ENCODE measurements around the gene KNCN.

Gene KNCN

DNA sequence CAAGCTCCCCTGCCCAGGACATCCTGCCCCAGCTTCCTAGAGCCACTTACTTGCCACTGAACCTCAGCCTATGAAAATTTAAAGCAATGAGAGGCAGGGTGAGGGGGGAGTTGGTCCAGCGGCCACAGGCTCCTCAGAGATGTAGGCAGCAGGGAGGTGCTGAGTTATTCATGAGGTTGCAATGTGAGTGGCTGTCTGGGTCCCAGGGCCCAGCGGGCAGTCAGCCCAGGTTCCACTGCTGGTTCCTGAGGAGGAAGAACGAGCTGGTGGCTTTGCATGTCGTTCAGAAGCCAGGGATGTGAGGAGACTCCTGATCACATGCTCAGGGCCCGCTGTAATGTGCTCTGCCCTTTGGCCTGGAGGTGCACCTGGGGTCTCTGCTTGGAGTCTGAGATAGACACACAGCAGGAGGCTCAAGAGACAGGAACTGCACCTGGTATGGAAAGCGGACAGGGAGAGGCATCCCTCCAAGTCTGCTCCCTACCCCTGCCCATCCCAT lies at the start of gene KNCN:
KNCN (minus strand) TSS at position 51 of the 499 bp plus-strand sequence. CDS start 432 bp downstream, outside the sequence.
- no peak for DNase-seq

DNA sequence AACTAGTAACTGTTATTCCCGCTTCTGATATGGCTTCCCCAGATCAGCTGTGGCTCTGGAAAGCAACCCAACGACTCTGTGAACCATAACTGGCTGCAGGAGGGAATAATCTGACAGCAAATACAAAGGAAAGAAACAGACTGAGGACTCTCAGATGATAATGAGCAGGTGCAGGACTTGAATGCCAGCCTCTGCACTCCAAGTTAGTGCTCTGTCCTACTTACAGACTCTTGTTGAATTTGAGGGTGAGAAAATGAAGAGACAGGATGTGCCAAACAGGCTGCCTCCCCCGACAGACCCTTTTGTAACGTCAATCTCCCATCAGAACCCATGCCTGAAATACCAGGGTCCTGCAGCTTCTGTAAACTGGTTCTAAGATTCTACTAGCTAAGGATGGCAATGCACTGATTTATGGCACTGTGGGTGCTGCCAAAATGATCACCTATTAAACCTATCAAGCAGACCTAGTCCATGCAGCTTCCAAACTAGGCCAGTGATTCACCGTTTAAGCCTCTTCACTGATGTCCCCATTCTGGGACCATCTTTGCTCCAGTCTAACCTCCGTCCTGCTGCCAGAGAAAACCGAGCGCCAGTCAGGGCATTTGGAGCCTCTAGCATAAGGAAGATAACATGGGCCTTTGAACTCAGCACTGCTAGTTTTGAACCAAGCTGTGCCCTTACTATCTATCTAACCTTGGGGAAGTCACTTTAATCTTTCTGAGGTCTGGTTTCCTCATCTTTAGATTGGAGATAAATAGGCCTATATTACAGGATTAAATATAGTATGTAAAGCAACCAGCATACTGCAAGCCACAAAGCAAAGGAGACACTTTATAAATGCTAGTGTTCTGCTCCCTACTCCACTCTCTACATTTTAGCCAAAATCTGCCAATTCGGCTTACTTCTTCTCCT lies 47.9 kb upstream of the KNCN start:
- no peak for DNase-seq

DNA sequence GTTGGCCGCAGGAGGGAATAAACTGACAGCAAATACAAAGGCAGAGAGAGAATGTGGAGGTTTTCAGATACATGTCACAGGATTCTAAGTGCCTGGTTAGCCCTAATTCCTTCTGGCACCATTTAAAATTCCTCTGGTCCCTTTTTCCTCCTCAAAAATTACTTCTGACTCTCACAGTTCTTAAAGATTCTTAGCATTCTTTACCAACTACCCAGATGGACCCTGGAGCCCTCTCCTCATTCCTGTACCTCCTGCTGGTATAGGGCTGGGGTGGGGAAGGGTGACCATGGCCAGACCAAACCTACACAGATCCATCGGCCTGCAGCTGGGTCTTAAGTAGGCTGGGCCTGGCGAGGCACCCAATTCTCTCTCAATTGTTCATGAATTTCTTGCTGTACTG lies 45.4 kb upstream of the KNCN start:
- DNase-seq = no peak

DNA sequence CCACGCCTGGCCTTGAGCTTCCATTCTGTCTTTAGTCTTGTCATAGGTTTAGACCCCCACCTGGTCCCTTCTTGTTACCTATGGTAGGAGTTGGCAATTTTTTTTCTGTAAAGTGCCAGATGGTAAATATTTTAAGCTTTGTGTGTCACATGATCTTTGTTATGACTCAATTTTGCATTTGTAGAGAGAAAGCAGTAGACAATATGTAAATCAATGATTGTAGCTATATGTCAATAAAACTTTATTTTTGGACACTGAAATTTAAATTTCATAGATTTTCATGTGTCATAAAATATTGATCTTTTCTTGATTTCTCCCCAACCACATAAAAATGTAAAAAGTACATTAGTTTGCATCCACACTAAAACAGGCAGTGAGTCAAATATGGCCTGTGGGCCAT lies 44.6 kb upstream of the KNCN start:
- no peak for DNase-seq

DNA sequence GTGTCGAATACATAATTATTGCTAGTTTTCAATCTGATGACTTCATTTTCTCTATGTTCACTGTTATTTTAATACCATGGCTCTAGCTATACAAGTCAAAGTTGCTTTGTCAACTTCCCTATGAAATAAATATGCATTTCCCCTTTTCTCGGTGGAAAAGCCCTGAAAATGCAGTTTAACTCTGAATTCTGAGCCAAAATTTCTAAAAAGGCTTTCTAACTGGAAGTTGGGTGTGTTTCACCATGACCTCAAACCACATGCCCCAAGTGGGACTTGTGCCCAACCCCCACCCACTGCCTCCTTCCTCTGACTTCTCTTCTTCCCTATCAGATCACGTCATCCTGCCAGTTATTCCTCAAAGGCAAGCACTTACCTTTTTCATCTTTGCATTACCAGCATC lies 43.7 kb upstream of the KNCN start:
- DNase-seq = peak; percentile 31

DNA sequence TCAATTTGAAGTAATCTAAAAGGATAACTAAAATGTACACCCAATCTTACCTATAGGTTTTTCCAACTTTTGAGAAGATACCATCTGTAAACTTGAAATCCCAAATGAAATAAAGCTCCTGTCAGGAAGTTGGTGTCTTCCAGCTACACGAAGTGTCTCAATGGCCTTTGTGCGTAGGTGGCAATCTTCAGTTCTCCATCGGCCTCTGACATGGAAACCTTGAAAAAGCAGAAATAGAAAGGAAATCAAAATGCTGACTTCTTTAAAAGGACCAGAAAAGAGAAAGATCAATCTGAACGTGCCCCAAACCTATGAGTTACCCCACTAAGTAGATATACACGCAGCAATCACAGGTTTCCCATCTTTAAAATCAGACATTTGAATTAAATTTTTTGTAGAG lies 42.6 kb upstream of the KNCN start:
- DNase-seq = no peak

DNA sequence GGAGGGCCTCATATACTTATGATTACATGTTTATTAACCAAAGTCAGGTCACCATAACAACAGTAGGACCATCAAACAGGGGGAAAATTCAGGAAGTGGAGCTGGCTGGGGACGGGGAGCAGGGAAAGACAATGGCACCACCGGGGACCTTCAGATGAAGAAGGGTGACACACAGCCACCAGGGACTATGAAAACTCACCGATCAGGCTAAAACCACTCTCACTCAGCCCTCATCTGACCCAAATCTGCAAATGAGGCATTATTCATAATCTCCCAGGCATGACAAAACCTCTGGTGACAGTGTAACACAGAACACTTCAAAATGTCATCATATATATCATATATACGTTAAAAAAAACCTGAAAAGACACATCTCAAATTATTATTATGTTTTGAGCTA lies 41.4 kb upstream of the KNCN start:
- no peak for DNase-seq

DNA sequence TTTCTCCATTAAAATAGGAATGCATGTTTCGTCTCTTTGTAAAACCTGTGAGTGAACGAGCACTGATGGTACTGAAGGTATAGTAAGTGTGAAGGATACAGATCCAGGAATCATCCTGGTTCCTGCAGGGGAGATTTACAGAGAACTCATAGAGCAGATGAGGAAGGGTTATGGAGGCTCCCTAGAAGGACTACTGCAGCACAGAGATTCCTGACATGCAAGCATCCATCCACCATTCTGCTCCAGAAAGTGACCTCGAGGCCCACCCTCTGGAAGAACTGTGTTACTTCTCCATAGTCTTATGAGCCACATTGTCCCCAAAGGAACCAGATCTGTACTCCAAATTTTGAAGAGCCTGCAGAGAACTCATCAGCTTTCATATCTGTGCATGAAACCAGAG lies 38.1 kb upstream of the KNCN start:
- no peak for DNase-seq

DNA sequence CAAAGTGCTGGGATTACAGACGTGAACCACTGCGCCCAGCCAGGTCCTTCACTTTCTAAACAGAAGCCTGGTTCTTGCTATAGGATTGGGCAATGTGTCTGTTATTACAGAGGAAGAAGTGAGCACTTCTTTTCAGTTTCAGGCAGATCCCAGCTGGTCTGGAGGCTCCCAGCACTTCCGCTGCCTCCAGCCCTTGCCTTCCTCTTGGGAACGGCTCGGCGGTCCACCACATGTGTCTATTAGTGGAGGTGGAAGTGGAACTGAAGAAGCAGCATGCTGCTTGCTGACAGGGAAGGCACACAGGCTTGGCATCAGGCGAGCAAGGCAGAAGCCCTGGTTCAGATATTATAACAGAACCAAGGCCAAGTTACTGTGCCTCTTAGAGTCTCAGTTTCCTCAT lies 35.6 kb upstream of the KNCN start:
- no peak for DNase-seq

DNA sequence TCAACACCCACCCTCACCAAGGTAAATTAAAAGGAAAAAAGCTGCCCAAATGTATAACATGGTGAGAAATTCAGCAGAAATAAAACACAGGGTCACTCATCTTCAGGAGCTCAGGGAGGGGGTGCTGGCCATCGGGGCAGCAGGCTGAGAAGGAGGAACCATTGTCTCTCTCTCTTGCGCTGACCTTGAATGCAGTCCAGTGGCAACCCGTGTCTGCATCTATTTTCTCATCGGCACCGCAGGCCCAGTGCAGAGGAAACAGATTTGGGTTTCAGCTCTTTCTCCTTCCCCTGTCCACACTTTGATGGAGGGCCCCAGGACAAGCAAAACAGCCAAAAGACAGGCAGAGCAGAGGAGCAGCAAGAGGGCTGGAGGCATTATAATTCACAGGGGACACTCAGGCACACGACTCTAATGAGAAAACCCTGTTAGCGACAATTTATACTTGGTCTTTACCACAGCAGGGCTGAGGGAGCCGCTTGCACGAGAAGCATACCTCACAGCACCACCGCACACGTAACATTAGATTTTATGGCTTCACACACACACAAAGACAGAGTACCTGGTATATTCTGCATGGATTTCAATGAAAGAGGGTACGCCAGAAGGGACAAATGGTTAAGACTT lies 34.0 kb upstream of the KNCN start:
- no peak for DNase-seq

DNA sequence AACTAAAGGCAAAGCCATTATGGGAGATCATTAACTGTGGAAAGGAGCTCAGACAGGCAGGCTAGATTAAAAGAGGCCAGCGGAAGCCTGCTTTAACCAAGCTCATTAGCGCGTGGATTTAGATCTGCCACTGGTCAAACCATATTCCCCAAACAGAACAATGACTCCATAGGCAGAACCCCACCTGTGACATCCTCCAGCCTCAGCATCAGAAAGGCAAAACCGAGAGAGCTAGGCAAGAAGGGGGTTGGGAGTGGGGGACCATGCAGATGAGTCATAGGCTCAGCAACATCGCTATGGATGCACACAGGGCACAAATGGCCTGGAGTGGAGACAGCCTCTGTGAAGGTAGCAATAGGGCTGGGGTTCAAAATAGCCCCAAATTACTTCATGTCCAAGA lies 32.0 kb upstream of the KNCN start:
- no peak for DNase-seq

DNA sequence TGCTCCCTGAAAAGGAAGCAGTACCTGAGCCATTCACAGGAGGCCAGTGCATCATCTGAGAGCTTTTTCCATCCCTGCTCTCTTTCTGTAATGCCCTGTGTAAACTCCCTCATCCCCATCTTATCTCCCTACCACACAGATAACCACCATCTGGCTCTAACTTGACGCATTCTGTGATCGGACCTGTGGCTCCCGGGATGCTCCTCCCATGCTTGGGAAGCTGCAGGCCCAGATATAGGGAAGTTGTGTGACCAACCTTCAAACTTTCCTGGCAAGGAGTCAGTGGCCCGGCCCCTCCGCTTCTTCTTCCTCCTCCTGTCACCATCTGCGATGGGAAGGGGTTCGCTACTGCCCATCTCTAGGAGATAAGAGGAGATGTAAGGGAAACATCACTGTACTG lies 31.5 kb upstream of the KNCN start:
- DNase-seq = no peak

DNA sequence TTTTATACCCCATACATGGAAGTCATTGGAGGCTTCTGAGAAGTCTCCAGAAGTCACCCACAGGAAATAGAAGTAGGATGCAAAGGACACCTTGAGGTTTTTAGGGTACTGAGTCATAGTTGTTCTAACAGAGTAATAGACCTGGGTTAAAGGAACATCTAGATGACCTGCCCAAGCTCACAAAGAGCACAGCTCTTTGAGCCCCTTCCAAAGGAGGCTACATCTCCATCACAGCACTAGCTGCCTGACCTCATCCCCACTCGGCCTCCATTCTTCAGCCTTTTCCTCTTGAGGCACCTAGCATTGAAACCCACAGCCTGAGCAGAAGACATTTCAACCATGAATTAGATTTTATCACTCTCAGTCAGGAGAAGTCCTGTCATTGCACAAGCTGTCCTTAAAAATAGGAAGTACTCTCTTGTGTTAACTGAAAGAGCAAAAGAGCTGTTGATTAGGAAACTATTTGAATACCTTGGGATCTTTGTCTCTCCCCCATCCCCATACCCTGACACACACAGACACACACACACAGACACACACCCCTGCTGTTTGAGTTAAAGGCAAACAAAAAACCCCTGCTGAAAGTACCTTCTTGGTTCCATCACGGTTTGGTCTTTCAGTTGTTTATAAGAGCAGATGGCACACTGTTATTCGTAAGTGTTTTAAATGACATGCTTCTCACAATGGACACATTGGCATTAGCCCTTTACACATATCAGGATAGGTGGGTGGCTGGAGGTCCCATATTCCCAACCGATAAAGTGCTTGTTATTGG lies 30.4 kb upstream of the KNCN start:
- peak; percentile 7 for DNase-seq

DNA sequence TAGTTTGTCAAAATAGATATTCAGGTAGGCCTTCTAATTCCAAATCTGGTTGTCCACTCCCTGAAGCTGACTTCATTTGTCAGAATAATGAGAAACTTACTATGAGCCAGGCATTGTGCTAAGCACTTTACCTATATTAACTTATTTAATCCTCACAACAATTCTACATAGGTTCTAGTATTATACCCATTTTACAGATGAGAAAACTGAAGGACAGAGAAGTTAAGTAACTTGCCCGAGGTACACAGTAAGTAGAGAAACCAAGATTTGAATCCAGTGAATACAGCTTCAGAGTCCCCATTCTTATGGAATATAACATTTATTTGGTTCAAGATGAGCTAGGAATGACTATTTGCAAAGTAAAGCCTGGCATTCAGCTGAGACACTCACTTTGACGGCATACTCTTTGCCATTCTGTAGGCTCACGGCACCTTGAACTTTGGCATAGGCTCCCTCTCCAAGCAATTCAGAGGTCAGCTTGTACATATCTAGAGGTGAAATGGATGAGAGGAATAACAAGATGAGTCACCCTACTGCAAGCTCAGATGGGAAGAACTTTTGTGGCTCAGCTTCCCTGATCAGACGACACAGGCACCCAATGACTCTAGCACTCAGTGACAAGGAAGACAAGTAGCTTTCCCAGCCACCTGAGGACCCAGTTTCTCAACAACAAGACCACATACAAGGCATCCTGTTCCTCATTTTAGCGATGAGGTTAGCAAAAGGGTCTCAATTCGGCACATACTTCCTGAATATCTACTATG lies 28.9 kb upstream of the KNCN start:
- no peak for DNase-seq

DNA sequence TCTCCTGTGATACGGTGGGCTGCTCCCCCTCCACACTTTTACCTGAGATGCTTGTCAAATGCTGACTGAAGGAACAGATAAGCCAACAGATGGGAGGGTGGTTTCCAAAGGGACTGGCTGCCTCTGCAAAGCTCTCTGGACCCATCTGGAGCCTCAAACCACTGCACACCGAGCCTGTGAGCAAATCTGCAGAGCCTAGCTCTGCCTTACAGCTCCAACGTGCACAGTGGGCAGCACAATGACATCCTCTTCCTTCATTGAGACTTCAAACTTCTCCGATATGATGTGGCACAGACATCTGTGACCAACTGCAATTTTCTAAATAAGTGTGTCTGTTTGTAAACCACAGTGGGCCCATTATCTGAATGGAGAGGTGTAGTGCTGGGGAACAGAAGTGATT lies 26.2 kb upstream of the KNCN start:
- no peak for DNase-seq

DNA sequence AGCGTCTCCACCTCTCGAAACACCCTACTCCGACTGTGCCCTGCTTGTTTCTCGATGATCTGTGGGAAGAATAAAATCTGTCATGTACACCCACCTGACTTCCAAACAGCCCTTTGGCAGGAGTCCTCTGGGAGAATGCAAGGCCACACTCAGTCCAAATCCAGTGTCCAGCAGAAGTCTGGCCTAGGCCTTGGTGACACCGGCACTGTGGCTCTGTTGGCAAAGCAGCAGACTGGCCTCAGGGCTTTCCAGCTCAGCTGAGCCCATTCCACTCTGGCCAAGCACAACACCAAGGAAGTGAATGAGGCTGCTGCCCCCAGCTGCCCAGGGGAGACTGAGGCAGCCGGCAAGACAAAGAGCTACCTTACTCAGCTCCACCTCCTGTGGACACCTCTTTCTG lies 25.1 kb upstream of the KNCN start:
- no peak for DNase-seq

DNA sequence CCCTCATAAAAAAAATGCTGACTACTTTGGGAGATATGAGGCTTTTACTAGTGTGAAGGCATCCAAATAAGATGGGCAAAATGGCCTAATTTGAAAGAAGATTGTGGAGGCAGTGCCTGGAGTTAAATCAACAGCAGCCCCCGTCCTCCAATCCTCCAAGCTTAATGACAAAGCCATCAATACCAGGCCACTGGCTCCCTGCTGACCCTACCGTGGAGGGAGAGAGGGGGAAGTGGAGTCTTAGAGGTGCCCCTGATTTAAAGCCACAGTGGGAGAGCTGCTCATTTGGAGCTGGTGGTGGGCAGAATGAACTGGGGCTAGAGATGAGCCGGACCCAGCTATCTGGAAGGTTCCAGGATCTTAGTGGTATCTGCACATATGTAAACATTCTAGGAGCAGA lies 24.3 kb upstream of the KNCN start:
- DNase-seq = no peak

DNA sequence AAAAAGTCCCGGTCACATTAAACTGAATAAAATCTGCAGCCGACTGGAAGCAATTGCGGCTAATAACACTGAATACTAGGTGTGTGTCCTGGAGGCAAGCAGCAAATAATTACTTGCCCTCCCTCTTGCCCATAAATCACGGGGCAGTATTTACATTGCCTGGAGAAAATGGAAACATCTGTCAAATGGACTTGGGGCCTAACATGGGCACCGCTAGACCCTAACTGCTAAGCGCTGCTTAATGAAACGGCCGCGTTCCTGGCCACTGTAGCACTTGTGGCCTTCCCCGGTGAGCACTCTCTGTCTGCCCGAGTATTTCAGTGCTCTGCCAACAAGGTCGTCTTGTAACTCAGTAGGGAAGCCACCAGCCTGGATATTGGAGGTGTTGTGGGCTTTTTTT lies 23.9 kb upstream of the KNCN start:
- no peak for DNase-seq

DNA sequence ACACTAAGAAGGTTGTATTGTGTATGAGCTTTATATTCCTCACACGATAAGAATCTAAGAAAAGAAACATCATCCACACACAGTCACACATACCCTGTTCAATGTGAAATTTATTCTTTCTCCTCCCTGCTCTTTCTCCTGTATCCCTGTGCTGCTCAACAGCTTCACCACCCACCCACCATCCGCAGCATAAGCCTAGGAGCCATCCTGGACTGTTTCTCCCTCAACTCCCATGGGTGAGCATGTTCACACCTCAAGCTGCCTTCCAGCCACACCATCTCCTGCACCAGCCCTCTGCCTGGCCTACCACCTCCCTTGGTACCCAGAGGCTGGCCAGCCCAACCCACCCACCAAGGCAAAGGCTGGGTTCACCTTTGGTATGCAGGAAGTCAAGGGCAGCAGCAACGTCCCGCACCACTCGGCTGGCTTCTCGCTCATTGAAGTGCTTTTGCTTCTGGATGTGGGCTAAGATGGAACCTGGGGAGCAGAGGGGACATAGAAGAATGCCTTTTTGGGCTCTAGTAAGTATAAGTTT lies 20.3 kb upstream of the KNCN start:
- DNase-seq = no peak

DNA sequence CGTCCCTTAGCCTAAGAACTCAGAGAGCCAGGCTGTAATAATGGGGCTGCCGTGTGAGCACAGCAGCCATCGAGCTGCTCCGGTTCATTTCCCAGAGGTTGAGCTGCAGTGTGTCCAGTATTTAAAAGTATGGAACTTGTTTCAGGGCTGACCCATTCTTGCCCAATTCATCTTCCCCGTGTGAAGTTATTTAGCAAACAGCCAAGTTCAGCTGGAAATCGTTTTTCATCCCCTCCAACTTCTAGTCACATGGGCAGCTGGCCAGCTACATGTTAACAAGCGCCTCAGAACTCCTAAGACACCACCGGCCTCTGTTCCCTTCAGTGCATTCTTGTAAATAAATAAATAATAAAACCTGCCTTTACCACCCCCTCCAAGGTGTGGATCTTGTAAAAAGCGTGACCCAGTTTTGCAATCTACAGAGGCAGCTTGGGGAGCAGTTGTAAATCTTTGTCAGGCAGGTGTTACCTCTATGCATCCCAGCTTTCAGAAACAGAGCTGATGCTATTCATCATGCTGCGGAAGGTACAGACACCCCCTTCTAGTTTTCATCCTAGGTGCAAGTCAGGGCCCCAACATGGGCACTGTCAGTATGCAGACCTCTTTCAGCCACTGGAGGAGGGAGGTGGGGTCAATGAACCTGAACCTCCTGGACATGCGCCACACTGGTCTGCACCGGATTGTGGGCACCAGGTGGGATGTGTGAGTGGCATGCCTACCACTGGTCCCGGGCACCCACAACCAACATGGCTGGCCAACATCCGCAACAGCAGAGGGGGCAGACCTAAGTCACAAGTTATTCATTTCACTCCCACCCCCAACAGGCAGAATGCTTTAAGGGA lies 18.7 kb upstream of the KNCN start:
- no peak for DNase-seq

DNA sequence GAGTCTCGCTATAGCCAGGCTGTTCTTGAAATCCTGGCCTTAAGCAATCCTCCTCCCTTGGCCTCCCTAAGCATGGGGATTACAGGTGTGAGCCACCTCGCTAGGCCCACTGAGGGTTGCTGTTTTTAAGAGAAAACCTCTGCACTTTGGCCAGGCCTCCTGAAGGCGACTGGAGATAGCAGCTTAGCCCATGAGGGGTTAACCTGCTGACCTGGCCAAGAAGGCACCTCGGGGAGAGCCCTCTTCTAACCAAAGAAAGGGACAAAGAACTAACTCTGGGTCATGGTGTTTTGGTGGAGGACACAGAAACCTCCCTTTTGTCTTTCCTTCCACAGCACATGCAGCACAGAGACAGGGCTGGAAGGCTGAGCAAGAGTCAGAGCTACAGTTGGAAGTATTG lies 17.7 kb upstream of the KNCN start:
- no peak for DNase-seq

DNA sequence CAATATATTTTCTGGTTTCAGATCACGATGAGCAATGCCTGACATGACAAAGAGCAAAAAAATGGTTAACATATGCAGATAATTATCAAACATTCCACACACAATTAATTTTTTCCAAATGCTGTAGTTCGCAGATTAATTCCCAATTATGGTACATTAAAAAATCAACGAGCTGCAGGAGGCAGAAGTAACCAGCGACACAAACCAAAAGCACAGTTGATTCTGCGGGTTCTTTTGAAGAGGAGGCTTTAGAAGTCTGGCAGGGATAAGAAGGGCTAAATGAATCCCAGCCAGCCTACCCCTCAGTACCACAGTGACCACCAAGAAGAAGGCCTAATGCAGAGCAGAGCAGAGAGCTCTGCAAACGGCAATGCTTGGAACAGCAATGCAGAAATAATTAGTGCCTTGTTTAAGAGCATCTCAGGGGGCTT lies 17.0 kb upstream of the KNCN start:
- no peak for DNase-seq

All from CD4-positive, alpha-beta T cell treated with Interleukin-12 subunit alpha and Interleukin-12 subunit beta, for 1 hour (primary cell).